SK-N-MC (cell line): ENCODE measurements around the gene ZCCHC10.

Experiments used
- EZH2 ChIP-seq: fragments of 200-600 bp; sonication (generic); IDR thresholded peaks from one replicate; pipeline ENCODE4 v1.6.1; 2017; ENCODE audit warnings: antibody characterized with exemption
- FOXP2 ChIP-seq: optimal IDR thresholded peaks from 2 replicates; pipeline ENCODE3; 2011; ENCODE audit warnings: mild to moderate bottlenecking, moderate library complexity; ENCODE audit not compliant: insufficient read depth; ENCODE audit errors: extremely low read length, control extremely low read depth
- POLR2AphosphoS5 ChIP-seq: IDR thresholded peaks from 2 replicates; pipeline ENCODE4 v1.6.1; 2012; ENCODE audit warnings: mild to moderate bottlenecking, low read depth, low read length, borderline replicate concordance

DNA sequence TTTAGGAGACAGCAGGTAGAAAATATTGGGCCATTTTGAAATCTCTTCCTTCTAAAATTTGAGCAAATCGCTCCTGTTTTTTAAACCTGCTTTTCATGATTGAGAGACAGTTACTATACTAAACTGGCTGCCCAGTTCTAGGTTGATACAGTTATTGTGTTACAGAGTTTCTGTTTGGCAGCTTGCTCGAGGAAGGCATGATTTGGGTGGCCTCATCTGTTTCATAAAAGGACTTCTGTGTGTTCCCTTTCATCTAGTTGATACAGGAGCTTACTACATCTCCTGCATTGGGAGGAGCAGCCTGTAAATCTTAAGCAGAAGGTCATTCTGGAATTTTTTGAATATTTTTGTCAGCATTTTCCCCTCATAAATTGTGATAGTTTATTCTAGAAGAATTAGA lies 39.7 kb upstream of the ZCCHC10 start:
- TF ChIP-seq POLR2AphosphoS5, result no peak
- TF ChIP-seq EZH2, result no peak
- TF ChIP-seq FOXP2, result no peak
